Fibroblast of lung (primary cell): ENCODE data around the gene TPD52L1. TPM values are rescaled to one million over a fixed set of nuclear protein-coding genes. Genes with fewer than 3 reads are reported as not detected.

Source experiments
- DNase-seq, 2 donors: peaks; one replicate each; pipeline versions ENCODE4 v3.0.0 to v3.0.0-alpha.2; 2010; ENCODE audit warnings: low read depth in 2 of 2
- H2AFZ ChIP-seq: 2 replicates; pipeline ENCODE4 v1.5.1; 2012; ENCODE audit warnings: low read length, control low read depth, inconsistent platforms
- H3K27ac ChIP-seq: 2 replicates; pipeline ENCODE4 v1.5.1; 2011; ENCODE audit warnings: low read length, control low read depth; ENCODE audit not compliant: insufficient read depth
- H3K27me3 ChIP-seq: 2 replicates; pipeline ENCODE4 v1.5.1; 2011; ENCODE audit warnings: mild to moderate bottlenecking, low read length; ENCODE audit not compliant: control insufficient read depth, insufficient read depth
- H3K36me3 ChIP-seq: 2 replicates; pipeline ENCODE4 v1.5.1; 2011; ENCODE audit warnings: low read length; ENCODE audit not compliant: control insufficient read depth, insufficient read depth
- H3K4me1 ChIP-seq: 2 replicates; pipeline ENCODE4 v1.5.1; 2011; ENCODE audit warnings: low read length; ENCODE audit not compliant: control insufficient read depth, insufficient read depth; ENCODE audit errors: extremely low read depth
- H3K4me2 ChIP-seq: 2 replicates; pipeline ENCODE4 v1.5.1; 2011; ENCODE audit warnings: low read length, control low read depth; ENCODE audit not compliant: insufficient read depth; ENCODE audit errors: extremely low read depth
- H3K4me3 ChIP-seq, 4 experiments: fragments of 200-600 bp in 1 of 4; sonication (generic) in 1 of 4; replicated peaks in 1 of 4; 2 replicates each; pipeline ENCODE4 v1.5.1; 2011 to 2016; ENCODE audit warnings: low read length in 4 of 4, low read depth in 3 of 4, mild to moderate bottlenecking in 3 of 4, control low read depth in 2 of 4, inconsistent platforms in 1 of 4, mixed read lengths in 1 of 4; ENCODE audit not compliant: insufficient read depth in 1 of 4; ENCODE audit errors: control extremely low read depth in 1 of 4
- H3K79me2 ChIP-seq: 2 replicates; pipeline ENCODE4 v1.5.1; 2012; ENCODE audit warnings: mild to moderate bottlenecking, low read length, inconsistent platforms; ENCODE audit not compliant: control insufficient read depth, insufficient read depth
- H3K9ac ChIP-seq: 2 replicates; pipeline ENCODE4 v1.5.1; 2011; ENCODE audit warnings: mild to moderate bottlenecking, low read length, control low read depth; ENCODE audit not compliant: insufficient read depth
- H3K9me3 ChIP-seq: 2 replicates; pipeline ENCODE4 v1.5.1; 2012; ENCODE audit warnings: low read depth, low read length; ENCODE audit not compliant: control insufficient read depth, insufficient read depth
- H4K20me1 ChIP-seq: 2 replicates; pipeline ENCODE4 v1.5.1; 2011; ENCODE audit warnings: low read length; ENCODE audit not compliant: control insufficient read depth, insufficient read depth; ENCODE audit errors: extremely low read depth
- CTCF ChIP-seq, 2 donors: IDR thresholded peaks in 1 of 2; conservative IDR thresholded peaks in 1 of 2; 1 replicate in 1 of 2; 2 replicates in 1 of 2; pipeline ENCODE4 v1.5.1; 2011 to 2012; ENCODE audit warnings: low read length in 2 of 2, control low read depth in 1 of 2, inconsistent platforms in 1 of 2, low read depth in 1 of 2, mild to moderate bottlenecking in 1 of 2
- EZH2 ChIP-seq: IDR thresholded peaks from 2 replicates; pipeline ENCODE4 v1.5.1; 2012; ENCODE audit warnings: low read length, control low read depth, mild to moderate bottlenecking; ENCODE audit errors: missing control alignments
- polyA plus RNA-seq, 2 donors: library from polyadenylated mRNA; depleted of rRNA in 1 of 2; stranded (reverse) in 1 of 2; unstranded in 1 of 2; fragments of >200 nt; gene quantifications; 2 replicates each; pipeline ENCODE4 v1.2.1, GENCODE V29; 2011 to 2012; ENCODE audit warnings: missing spikeins in 1 of 2
- total RNA-seq: library from RNA; depleted of rRNA; stranded (reverse); fragments of >200 nt; gene quantifications from 2 replicates; pipeline ENCODE4 v1.2.1, GENCODE V29; 2014

Gene TPD52L1
- total and polyA plus RNA-seq, 2 donors (not counting 1 experiment from before 2014, with no cell fraction given): 41.0 to 75.9 TPM

- no peak overlapping the region for H3K9ac ChIP-seq
- no peak for TF ChIP-seq CTCF (conservative IDR thresholded peaks at IDR 0.05 in 1 of 2, IDR thresholded peaks at IDR 0.05 in 1 of 2; ENCODE audit: low read depth in 1 of 2, low read length in 2 of 2)
- no peak for TF ChIP-seq EZH2
- DNase-seq: peak in 1 of 2 donors; percentile 34
These were observed 114.4 kb downstream of the TPD52L1 start for GRCh38 chr6:125267806-125268523.

DNA sequence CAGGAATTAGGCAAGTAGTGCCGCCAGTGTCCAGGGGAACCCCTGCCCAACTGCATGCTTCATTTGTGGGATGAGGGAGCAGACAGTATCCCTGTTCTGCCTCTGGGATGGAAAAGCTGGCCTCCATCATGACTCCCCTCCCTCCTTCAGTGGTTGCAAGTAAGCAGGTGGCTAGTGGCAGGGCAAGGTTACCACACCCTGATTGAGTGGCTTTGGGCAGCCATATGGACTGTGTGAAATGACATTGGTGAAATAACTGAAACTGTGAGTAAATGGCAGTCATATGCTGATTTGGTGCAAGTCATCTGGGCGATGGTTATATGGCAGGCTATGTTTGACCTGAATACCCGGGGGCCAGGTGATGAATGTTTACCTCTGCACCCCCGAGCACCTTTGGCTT, 115.2 kb downstream of the TPD52L1 start:
- Histone ChIP-seq H3K4me2 (no peak overlapping the region), H3K4me1 (no peaks in the 10 kb centered on the region), H3K4me3 (no peak overlapping the region), H3K27ac (no peak overlapping the region), H3K79me2 (no peaks in the 10 kb centered on the region), H4K20me1 (no peaks in the 10 kb centered on the region), H3K9me3 (no peaks in the 10 kb centered on the region), H2AFZ (no peak overlapping the region), H3K9ac (no peak overlapping the region), H3K27me3 (no peaks in the 10 kb centered on the region), H3K36me3 (peaks cover 8% of the 10 kb centered on the region)
- no peak for DNase-seq
- TF ChIP-seq EZH2 (no peak), CTCF (conservative IDR thresholded peaks at IDR 0.05 in 1 of 2, IDR thresholded peaks at IDR 0.05 in 1 of 2; ENCODE audit: low read depth in 1 of 2, low read length in 2 of 2) (no peak)

More at GRCh38 chr6:125267806-125268523, 114.4 kb downstream of the TPD52L1 start:
- Histone ChIP-seq H3K4me3 (no peak overlapping the region), H2AFZ (no peak overlapping the region), H3K27me3 (no peaks in the 10 kb centered on the region), H3K27ac (no peak overlapping the region), H3K79me2 (no peaks in the 10 kb centered on the region), H3K4me2 (no peak overlapping the region), H3K4me1 (no peaks in the 10 kb centered on the region), H3K9me3 (no peaks in the 10 kb centered on the region), H3K36me3 (peaks cover 5% of the 10 kb centered on the region), H4K20me1 (no peaks in the 10 kb centered on the region)

DNA sequence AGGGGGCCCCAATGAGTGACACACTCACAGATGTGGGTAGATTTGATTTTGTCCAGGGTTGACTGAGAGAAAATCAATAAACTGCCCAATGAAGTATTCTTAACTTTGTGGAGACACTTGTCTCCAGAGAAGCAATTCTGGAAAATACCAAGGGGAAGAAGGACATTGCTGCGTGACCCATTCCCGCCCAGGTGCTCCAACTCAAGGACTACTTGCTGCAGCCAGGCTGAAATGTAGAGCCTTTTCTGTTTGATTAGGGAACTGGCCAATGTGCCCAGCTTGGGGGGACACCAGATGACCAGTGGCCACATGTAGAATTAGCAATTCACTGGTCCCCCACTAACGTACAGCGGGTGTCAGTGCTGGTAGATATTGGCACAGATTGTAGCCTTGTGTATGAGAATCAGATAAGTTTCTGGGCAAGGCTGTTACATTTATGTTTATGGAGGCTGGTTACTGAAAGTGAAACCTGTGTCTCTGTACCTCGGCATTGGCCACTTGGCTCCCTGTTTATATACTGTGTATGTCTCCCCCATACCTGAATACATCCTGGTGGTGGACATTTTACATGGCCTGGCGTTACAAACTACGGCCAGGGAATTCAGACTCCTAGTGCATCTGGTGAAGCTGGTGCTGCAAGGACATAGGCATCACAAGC, 115.9 kb downstream of the TPD52L1 start:
- no peak overlapping the region for H3K4me3 ChIP-seq
- H3K4me1 ChIP-seq: no peaks in the 10 kb centered on the region
- TF ChIP-seq CTCF (conservative IDR thresholded peaks at IDR 0.05 in 1 of 2, IDR thresholded peaks at IDR 0.05 in 1 of 2; ENCODE audit: low read depth in 1 of 2, low read length in 2 of 2) (no peak), EZH2 (no peak)

More for the DNA sequence above, 115.9 kb downstream of the TPD52L1 start:
- DNase-seq: no peak
- H3K36me3 ChIP-seq: peaks cover 8% of the 10 kb centered on the region
- no peaks in the 10 kb centered on the region for H4K20me1 ChIP-seq
- no peak overlapping the region for H3K9ac ChIP-seq
- H2AFZ ChIP-seq: no peak overlapping the region
- no peak overlapping the region for H3K27ac ChIP-seq
- H3K9me3 ChIP-seq: no peaks in the 10 kb centered on the region
- H3K27me3 ChIP-seq: no peaks in the 10 kb centered on the region
- no peak overlapping the region for H3K4me2 ChIP-seq
- no peaks in the 10 kb centered on the region for H3K79me2 ChIP-seq
